Measurements from ENCODE around the gene CCBE1.

DNA sequence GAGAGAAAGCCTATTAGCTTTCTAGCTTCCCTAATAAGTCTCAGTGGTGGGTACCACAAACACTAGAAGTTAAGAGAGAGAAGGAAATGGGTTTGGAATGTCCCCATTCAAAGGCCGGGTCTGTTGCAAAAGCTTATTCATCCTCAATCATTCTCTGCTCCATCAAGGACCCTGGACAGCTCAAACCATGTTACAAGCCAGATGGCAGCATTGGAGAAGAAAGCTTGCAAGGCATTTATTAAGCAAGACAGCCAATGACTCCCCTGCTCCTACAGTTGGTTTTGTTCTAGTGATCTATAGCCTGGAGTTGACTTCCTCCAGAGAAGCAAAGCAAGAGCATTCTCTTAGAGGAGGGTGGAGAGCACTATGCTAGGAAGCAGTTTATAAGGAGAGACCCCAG is 251.2 kb downstream of the CCBE1 start:
- TF ChIP-seq EZH2 (IDR thresholded peaks at IDR 0.05; ENCODE audit: insufficient read depth, low read length) = no peak
- TF ChIP-seq, protein P1, sequence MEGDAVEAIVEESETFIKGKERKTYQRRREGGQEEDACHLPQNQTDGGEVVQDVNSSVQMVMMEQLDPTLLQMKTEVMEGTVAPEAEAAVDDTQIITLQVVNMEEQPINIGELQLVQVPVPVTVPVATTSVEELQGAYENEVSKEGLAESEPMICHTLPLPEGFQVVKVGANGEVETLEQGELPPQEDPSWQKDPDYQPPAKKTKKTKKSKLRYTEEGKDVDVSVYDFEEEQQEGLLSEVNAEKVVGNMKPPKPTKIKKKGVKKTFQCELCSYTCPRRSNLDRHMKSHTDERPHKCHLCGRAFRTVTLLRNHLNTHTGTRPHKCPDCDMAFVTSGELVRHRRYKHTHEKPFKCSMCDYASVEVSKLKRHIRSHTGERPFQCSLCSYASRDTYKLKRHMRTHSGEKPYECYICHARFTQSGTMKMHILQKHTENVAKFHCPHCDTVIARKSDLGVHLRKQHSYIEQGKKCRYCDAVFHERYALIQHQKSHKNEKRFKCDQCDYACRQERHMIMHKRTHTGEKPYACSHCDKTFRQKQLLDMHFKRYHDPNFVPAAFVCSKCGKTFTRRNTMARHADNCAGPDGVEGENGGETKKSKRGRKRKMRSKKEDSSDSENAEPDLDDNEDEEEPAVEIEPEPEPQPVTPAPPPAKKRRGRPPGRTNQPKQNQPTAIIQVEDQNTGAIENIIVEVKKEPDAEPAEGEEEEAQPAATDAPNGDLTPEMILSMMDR (IDR thresholded peaks at IDR 0.05; ENCODE audit: insufficient read depth, low read depth, low read length) = no peak
